Amygdala (tissue), 56 donors: ENCODE results near the gene ANXA2R.
"Not testable (repeated sequence)": the region's sequence is repeated elsewhere in the genome, so short reads cannot be mapped to it uniquely, and the experiment has no call there.

Experiments
- DNase-seq, 56 donors: peaks; one replicate each; lab custom pipeline; 2025; lab: John Stamatoyannopoulos, UW

Gene ANXA2R

DNA sequence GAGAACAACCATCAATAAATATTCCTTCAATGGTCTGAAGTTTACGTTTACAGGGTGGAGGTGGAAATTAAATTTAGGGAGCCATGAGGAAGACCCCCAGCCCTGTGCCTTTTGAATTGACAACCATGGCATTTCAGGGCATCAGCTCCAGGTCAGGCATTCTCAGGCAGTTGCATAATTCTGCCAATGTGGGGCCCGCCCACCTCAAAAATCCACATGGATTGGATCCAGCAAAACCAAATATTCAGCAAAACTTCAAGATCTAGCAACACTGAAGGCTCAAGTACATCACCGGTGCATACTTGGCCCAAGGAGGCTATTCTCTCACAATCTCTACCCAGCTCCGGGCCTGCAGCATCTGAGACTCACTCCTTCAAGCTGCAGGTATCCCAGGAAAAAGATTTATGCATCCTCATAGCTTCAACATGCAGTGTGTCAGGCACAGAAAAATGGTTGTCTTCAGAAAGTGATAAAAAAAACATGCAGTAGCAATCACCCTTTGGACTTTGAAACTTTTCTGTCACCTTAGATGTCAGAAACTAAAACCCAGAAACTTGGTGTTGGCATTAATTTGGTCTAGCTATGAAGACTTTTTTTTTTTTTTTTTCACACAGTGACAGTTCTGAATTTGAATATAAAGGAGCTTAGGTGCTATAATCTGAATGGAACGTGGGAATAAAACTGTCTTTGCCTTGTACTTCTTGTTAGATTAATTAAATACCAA, 21.4 kb upstream of the ANXA2R start:
- DNase-seq, result no peak

DNA sequence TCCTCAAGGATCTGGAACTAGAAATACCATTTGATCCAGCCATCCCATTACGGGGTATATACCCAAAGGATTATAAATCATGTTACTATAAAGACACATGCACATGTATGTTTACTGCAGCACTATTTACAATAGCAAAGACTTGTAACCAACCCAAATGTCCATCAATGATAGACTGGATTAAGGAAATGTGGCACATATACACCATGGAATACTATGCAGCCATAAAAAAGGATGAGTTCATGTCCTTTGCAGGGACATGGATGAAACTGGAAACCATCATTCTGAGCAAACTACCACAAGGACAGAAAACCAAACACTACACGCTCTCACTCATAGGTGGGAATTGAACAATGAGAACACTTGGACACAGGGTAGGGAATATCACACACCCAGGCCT, 19.9 kb upstream of the ANXA2R start:
- DNase-seq, result not testable (repeated sequence)

DNA sequence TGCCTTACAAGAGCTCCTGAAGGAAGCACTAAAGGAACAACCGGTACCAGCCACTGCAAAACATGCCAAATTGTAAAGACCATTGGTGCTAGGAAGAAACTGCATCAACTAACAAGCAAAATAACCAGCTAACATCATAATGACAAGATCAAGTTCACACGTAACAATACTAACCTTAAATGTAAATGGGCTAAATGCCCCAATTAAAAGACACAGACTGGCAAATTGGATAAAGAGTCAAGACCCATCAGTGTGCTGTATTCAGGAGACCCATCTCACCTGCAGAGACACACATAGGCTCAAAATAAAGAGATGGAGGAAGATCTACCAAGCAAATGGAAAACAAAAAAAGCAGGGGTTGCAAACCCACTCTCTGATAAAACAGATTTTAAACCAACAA, 15.0 kb upstream of the ANXA2R start:
- not testable (repeated sequence) for DNase-seq

DNA sequence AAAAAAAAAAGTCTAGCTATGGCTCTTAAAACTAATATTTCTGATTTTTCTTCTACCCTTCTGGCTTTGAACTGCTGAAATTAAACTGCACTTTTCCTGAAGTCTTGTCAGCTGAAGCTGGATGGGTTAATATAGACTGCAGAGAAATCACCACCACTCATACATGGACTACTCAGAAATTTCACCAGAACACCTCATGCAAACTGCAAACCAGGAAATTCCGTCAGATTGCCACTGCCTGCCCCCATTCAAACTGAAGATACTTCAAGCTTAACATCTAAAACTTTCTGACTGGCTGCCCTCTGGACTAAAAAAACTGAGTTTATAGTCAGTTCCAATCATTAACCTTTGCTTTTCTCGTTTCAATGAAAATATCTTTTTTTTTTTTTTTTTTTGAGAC, 11.6 kb upstream of the ANXA2R start:
- no peak for DNase-seq

DNA sequence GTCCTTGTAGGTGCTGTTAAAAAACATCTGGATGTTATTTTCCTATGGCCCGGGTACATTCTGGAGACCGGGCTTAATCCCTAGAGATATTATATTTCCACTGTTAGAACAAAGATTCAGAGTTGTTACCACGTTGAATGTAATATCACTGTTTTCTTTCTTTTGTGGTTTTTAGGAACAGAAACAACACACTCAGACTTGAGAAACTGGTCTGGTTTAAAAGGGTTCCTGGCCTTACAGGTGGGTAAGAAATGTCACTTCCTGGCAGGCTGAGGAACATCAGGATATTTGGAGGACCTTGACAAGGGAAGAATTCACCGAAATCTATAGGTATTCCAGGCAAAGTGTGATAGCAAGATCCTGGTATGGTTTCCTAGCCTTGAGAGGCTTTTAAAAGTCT, 10.3 kb upstream of the ANXA2R start:
- no peak for DNase-seq

DNA sequence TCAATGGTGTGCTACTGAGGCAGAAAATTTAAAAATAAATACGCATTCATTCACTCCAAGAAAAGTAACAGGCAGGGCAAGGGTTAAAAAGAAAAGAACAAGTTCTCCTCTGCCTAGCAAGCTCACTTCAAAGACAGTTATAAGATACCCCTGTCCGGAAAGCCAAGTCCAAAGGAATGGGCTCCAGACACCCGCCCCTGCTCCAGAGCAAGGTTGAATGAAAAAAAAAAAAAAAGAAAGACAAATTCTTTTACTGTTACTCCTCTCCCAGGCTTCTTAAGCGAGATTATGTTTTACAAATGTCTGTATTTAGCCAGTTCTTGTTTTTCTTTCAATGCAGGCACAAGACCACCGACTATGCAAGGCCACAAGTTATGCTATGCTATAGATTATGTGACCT, 9.1 kb upstream of the ANXA2R start:
- no peak for DNase-seq

DNA sequence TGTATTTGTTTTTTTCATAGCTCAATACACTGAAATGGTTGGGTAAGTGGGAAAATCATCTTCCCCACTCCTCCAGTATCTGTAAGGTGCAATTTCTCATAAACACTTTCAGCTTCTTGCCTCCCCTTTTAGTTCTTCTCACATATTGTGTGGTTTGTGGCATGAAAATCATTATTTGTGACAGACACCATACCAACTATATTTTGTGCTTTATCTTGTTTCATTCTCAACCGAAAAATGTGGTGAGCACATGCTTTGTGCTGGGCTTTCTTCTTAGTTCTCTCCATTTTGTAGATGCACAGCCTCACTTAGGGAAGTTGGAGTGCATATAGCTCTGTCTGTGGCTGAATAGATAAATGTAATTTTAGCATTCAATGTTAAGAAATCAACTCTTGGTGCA, 6.4 kb upstream of the ANXA2R start:
- no peak for DNase-seq

DNA sequence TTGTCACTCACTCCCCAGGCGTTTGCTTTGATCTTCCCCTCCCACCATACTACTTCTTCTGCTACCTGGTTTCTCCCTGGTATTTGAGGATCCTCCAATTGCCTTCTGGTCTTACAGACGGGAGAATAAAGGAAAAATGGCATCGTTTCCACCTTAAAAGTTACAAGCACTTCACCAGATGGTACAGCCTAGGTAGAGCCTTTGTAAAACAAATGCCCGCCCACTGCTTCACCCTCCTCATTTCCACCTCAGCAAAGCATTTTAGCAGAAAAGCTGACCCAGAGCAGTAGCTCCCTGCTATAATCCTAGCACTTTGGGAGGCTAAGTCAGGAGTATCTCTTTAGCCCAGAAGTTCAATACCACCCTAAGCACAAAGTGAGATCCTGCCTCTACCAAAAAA, 5.1 kb upstream of the ANXA2R start:
- DNase-seq, result no peak

DNA sequence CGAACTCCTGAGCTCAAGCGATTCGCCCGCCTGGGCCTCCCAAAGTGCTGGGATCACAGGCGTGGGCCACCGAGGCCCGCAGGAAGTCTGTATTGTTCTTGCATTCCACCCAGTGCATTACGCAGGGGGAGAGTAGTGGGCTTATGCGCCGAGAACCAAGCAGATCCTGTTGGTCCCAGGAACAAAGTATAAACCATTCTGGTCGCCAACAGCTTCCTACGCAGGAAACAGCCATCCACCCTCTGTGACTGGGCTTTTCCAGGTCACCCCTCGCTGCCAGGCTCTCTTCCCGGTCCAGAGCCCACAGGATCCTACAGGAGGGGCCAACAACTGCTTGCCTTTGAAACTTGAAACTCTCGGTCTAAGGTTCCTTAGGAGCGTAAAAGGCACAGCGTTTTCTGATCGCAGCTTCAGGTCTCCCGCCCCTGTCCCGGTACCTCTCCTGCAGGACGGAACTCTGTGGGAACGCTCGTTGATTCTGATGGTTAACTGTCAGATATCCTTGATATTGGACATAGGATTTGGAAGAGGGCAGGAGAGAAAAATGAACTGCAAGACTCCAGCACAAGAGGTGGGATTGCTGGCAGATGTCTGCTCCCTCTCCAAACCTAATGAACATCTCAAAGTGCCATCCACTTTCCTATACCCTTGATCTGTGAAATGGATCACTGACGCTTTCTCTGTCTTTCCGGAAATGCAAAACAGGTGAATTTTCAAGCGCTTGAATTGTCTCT, 4.2 kb upstream of the ANXA2R start:
- DNase-seq, result no peak

DNA sequence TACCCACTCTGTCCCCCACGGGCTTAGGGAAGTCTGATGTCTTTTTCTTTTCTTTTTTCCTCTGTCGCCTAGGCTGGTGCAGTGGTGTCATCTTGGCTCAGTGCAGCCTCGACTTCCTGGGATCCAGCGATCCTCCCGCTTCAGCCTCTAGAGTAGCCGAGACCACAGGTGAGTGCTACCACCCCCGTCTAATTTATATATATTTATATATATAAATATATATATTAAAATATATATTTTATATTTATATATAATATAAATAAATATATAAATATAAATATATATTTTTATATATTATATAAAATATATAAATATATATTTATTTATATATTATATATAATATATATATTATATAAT, 3.3 kb upstream of the ANXA2R start:
- no peak for DNase-seq

DNA sequence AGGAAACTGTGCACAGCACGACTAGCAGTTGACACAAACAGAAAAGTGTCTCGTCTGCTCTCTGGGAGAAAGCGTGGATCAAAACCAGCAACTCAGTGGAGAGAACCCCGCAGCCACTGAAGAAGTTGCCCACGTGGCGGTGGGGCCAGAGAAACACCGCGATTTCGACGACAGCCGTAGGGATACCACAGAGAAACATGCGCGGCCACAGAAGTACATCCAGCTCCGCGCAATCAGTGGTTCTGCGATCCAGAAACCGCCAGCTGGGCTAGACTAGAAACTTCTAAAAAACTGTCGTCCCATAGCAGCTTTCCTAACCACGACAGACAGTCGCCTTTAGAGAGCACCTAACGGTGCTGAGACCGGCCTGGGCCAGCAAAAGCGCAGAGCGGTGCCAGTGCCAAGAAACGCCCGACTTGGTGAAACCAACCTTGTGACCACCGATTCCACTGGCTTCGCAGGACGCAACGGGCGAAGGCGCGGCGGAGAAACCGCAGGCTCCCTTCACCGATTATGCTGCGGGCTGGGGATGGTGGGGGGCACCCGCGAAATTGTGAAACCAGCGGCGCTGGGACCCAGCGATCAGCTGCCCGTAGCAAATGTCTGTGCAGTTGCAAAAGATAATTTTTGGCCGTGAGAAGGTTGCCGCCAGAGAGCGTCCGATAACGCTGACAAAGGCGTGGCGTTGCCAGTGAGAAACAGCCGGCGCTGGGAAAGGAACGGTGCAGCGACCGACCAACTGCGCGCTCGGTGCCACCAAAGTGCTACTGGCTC, 2.7 kb upstream of the ANXA2R start:
- DNase-seq, result peak in 44 of 56 donors; percentile 12 to 85 (median 61)

DNA sequence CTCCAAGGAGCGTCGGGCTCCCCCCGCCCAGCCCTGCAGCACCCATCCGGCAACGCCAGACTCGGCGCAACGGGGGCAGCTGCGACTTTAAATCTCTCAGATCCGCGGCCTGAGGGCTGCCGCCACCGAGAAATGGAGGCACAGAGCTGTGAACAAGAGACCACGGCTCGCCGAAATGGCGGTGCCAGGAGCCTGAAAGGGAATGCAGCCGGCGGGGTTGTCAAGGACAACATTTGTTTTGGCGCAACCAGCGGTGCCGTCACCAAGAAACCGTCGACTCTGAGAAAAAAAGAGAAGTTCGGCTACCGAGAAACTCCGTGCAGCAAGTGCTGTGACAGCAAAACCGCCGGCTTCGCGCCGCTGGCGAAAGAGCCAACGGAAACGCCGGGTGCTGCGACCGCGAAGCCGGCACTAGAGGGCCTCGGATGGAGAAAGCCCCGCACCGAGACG, 2.1 kb upstream of the ANXA2R start:
- peak in 40 of 56 donors; percentile 16 to 82 (median 66) for DNase-seq

DNA sequence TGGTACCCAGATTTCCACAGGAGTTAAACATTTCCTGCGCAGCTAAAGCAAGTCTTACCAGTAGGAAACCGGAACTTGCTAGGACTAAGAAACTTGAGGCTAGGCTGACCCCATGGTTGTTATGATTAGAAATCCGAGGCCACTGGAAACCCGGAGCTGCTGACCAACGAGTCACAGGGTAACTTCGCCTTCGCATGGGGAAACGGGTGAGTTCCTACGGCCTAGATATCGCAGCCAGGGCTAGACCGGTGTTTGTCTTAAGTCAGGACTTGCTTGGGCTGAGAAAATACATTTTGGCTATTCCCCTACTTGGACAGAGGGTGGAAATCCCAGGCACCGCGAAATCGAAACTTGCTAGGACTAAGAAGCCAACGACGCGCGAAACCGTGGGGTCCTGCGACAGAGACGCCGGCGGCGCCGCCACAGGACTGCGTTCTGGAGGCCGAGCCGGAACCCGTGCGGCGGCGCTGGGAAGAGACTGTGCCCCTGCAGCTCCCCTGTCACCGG, 1.6 kb upstream of the ANXA2R start:
- DNase-seq, result peak in 24 of 56 donors; percentile 30 to 81 (median 68)

DNA sequence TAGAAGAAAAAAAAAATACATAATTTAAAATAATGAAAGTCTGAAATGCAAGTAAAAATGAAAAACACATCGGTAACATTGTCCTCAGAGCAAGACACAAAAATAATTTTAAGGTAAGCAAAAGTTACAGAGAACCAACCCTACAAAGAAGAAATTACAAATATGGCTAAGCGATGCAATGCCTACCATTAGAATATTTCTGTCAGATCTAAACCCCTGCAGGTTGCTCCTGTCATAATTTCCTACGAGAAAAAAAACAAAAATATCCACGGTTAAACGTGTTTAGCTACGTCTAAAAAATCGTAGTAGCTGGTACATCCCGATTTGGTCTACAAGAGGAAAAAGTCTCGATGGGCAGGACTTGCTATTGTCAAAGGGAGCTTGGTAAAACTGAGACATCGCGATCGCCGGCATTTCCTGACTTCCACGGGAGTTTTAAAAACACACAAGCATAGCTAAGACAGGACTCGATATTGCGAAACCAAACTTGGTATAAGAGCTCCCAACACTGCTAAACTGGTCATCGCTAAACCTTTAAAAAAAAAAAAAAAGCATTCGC, 1.1 kb upstream of the ANXA2R start:
- DNase-seq, result peak in 1 of 56 donors; percentile 35

DNA sequence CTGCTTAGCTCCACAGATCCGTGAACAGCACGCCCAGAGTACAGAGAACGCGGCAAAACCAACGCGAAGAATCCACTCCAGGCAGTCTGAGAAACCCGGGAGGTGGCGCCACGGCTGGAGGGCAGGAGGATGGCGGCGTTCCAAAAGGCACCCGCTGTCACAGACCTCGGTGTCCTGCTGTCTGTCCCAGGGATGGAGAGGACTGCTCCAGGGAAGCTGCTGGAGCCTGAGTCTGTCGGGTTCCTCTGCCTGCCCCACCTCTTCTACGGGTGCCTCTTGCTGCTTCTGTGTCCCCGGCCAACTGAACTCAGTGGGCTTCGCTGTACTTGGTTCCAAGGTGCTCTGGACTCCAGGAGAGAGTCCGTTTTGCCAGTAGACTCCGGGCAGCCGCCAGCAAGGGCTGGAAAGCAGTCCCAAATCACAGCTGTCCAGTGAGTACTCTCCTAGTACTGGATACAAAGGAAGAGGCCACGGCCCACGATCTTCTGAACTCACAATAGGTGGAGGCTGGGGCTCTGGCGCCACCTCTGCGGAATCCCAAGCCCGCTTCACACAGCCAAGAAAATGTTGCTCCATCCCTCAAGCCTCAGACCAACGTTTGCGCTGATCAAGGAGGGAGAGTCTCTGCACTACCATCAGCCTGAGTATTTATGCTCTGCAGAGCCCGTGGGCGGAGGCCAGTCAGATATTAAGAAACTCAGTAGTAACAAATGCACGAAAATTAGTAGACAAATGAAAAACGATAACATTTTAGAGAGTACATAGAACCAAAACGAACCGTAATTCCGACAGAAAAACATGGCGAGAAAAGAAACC, 440 bp downstream of the ANXA2R start:
- DNase-seq, result peak in 16 of 56 donors; percentile 9 to 56 (median 32)

DNA sequence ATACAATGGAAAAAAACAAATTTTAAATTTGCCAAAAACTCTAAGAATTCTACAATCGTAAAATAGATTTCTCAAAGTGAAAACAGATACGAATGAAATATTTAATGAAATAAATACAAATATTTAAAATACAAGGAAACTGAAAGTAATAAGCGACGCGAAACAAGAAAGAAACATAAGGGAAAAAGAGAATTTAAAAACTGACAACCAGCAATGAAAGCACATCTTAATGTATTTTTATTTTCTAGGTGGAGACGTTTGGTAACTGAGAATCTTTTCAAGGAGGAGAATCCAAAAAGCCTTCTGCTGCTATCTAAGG, 1.0 kb downstream of the ANXA2R start:
- no peak for DNase-seq

DNA sequence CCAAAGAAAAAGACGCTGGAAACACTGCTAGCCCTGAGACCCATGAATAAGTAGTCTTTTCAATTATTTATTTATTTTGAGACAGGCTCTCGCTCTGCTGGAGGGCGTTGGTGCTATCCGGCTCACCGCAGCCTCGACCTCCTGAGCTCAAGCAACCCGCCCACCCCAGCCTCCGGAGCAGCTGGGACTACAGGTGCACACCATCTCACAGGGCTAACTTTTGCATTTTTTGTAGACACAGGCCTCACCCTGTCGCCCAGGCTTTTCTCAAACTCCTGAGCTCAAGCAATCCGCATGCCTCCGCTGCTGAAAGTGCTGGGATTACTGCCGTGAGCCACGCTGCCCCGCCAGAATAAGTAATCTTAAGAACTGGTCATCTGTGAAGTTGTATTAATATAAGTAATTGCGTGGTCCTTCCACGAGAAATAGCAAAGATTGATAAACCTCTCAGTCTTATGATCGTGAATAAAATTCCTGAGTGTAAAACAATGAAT, 1.6 kb downstream of the ANXA2R start:
- no peak for DNase-seq

DNA sequence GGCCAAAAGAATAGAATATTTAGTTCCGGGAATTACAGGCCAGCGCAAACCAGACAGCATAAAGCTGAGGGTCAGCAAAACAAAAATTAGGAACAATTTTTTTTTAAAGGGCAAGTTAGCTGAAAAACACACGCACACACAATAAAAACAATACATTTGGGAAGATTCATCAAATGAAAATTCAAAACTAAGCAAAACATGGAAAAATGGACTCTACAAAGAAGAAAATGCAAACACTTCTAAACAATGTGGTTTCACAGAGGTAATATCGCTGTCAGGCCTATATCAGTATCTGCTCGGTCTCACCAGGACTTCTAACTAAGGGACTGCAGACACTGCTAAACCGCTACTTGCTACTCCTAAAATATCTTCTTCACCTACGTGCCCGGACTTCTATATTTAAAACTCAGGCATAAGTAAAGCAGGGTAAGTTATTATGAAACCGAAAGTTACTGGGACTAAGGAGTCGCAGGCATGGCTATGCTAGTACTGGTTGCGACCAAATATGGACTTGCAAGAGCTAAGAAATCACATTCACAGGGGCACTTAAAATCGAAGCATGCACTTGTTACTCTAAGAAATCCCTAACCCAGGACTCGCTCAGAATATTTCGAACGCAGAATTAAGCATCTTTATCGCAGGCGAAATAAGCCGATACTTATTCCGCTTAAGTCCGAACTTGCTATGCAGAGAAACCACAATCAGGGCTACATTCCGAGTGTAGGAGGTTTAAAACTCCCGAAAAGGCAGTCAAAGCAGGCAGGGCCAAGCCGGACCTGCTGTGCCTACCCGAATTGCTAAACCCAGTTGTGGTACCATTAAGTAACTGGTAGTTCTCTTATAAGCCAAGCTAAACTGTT, 2.3 kb downstream of the ANXA2R start:
- no peak for DNase-seq
